H9 (cell line): ENCODE measurements around the gene TOP3B. TPM values are rescaled to one million over a fixed set of nuclear protein-coding genes. Genes with fewer than 3 reads are reported as not detected.

ENCODE experiments used
- DNase-seq: peaks from one replicate; pipeline ENCODE4 v3.0.0-alpha.2; 2017
- H2AFZ ChIP-seq: one replicate; pipeline ENCODE4 v1.6.1; 2013; ENCODE audit warnings: mild to moderate bottlenecking, low read length, control low read depth, moderate library complexity
- H2AK5ac ChIP-seq: 2 replicates; pipeline ENCODE4 v1.6.1; 2013; ENCODE audit warnings: low read length, control low read depth, mixed read lengths; ENCODE audit not compliant: insufficient read length
- H2BK120ac ChIP-seq: one replicate; pipeline ENCODE4 v1.6.1; 2013; ENCODE audit warnings: low read depth, mild to moderate bottlenecking, low read length, control low read depth, inconsistent platforms; ENCODE audit not compliant: poor library complexity, severe bottlenecking
- H2BK12ac ChIP-seq: 2 replicates; pipeline ENCODE4 v1.6.1; 2013; ENCODE audit warnings: low read length, control low read depth, mixed read lengths, low read depth; ENCODE audit not compliant: insufficient read length
- H2BK15ac ChIP-seq: 2 replicates; pipeline ENCODE4 v1.6.1; 2013; ENCODE audit warnings: low read depth, low read length, control low read depth
- H2BK20ac ChIP-seq: one replicate; pipeline ENCODE4 v1.6.1; 2013; ENCODE audit warnings: low read depth, mild to moderate bottlenecking, low read length, control low read depth, inconsistent platforms; ENCODE audit not compliant: poor library complexity, severe bottlenecking
- H2BK5ac ChIP-seq: 2 replicates; pipeline ENCODE4 v1.6.1; 2013; ENCODE audit warnings: low read length, control low read depth, mixed read lengths; ENCODE audit not compliant: insufficient read length
- H3K14ac ChIP-seq: 2 replicates; pipeline ENCODE4 v1.6.1; 2013; ENCODE audit warnings: low read length, control low read depth; ENCODE audit not compliant: insufficient read depth
- H3K18ac ChIP-seq: 2 replicates; pipeline ENCODE4 v1.6.1; 2013; ENCODE audit warnings: low read depth, mild to moderate bottlenecking, mixed read lengths, low read length, control low read depth; ENCODE audit not compliant: insufficient read length
- H3K23ac ChIP-seq: 2 replicates; pipeline ENCODE4 v1.6.1; 2013; ENCODE audit warnings: low read length, control low read depth, mixed read lengths, low read depth; ENCODE audit not compliant: insufficient read length
- H3K23me2 ChIP-seq: 2 replicates; pipeline ENCODE4 v1.6.1; 2013; ENCODE audit warnings: low read depth, mild to moderate bottlenecking, mixed read lengths, low read length, control low read depth; ENCODE audit not compliant: insufficient read length, poor library complexity, severe bottlenecking
- H3K27ac ChIP-seq: 2 replicates; pipeline ENCODE4 v1.5.1; 2013; ENCODE audit warnings: low read length, control low read depth, mixed read lengths, low read depth; ENCODE audit not compliant: insufficient read length
- H3K27me3 ChIP-seq: 2 replicates; pipeline ENCODE4 v1.6.1; 2013; ENCODE audit warnings: low read length, control low read depth, inconsistent platforms; ENCODE audit not compliant: insufficient read depth
- H3K4ac ChIP-seq: 2 replicates; pipeline ENCODE4 v1.6.1; 2013; ENCODE audit warnings: low read depth, mild to moderate bottlenecking, control low read depth, inconsistent platforms, low read length, moderate library complexity
- H3K4me1 ChIP-seq: 2 replicates; pipeline ENCODE4 v1.6.1; 2013; ENCODE audit warnings: low read length, control low read depth, inconsistent platforms; ENCODE audit not compliant: insufficient read depth
- H3K4me2 ChIP-seq: 2 replicates; pipeline ENCODE4 v1.6.1; 2013; ENCODE audit warnings: low read length, control low read depth, mixed read lengths; ENCODE audit not compliant: insufficient read length, insufficient read depth
- H3K56ac ChIP-seq: 2 replicates; pipeline ENCODE4 v1.6.1; 2013; ENCODE audit warnings: low read depth, mild to moderate bottlenecking, mixed read lengths, low read length, control low read depth; ENCODE audit not compliant: insufficient read length
- H3K79me1 ChIP-seq: 2 replicates; pipeline ENCODE4 v1.6.1; 2013; ENCODE audit warnings: low read depth, mild to moderate bottlenecking, moderate library complexity, low read length, control low read depth, inconsistent platforms; ENCODE audit not compliant: insufficient read depth, poor library complexity, severe bottlenecking
- H3K79me2 ChIP-seq: 2 replicates; pipeline ENCODE4 v1.6.1; 2013; ENCODE audit warnings: low read length, control low read depth, inconsistent platforms; ENCODE audit not compliant: insufficient read depth
- H3K9ac ChIP-seq: 2 replicates; pipeline ENCODE4 v1.6.1; 2013; ENCODE audit warnings: low read length, control low read depth, mixed read lengths; ENCODE audit not compliant: insufficient read length; ENCODE audit errors: extremely low read depth
- H3K9me3 ChIP-seq: one replicate; pipeline ENCODE4 v1.6.1; 2013; ENCODE audit warnings: low read depth, low read length, inconsistent platforms; ENCODE audit not compliant: control insufficient read depth
- H3T11ph ChIP-seq: one replicate; pipeline ENCODE4 v1.6.1; 2013; ENCODE audit warnings: mild to moderate bottlenecking, low read length, control low read depth, inconsistent platforms
- H4K20me1 ChIP-seq: one replicate; pipeline ENCODE4 v1.6.1; 2013; ENCODE audit not compliant: control insufficient read depth, insufficient read length, insufficient read depth
- H4K5ac ChIP-seq: 2 replicates; pipeline ENCODE4 v1.6.1; 2013; ENCODE audit warnings: low read depth, mild to moderate bottlenecking, mixed read lengths, low read length, control low read depth; ENCODE audit not compliant: insufficient read length
- H4K8ac ChIP-seq: replicated peaks from 2 replicates; pipeline ENCODE4 v1.6.1; 2013; ENCODE audit warnings: low read length, control low read depth, mixed read lengths, low read depth; ENCODE audit not compliant: insufficient read length
- H4K91ac ChIP-seq: 2 replicates; pipeline ENCODE4 v1.6.1; 2013; ENCODE audit warnings: low read depth, mild to moderate bottlenecking, moderate library complexity, mixed read lengths, low read length, control low read depth; ENCODE audit not compliant: insufficient read length
- H3K27ac Mint-ChIP-seq, 3 experiments: 2 replicates in 2 of 3; 3 replicates in 1 of 3; pipeline ENCODE4 v1.8.0; 2020 to 2021; ENCODE audit warnings: mixed read lengths in 3 of 3, mild to moderate bottlenecking in 1 of 3, moderate library complexity in 1 of 3
- H3K27me3 Mint-ChIP-seq: 2 replicates; pipeline ENCODE4 v1.8.0; 2021; ENCODE audit warnings: low read depth, mild to moderate bottlenecking, moderate library complexity, mixed read lengths
- H3K36me3 Mint-ChIP-seq, 3 experiments: 2 replicates in 2 of 3; 3 replicates in 1 of 3; pipeline ENCODE4 v1.8.0; 2020 to 2021; ENCODE audit warnings: low read depth in 3 of 3, mixed read lengths in 3 of 3; ENCODE audit not compliant: insufficient read depth in 1 of 3
- H3K4me1 Mint-ChIP-seq, 2 experiments: 2 replicates each; pipeline ENCODE4 v1.8.0; 2020; ENCODE audit warnings: mixed read lengths in 2 of 2
- H3K4me3 Mint-ChIP-seq, 2 experiments: 2 replicates in 1 of 2; 3 replicates in 1 of 2; pipeline ENCODE4 v1.8.0; 2020 to 2021; ENCODE audit warnings: mild to moderate bottlenecking in 2 of 2, mixed read lengths in 2 of 2, moderate library complexity in 1 of 2
- H3K9me3 Mint-ChIP-seq, 2 experiments: 2 replicates in 1 of 2; 3 replicates in 1 of 2; pipeline ENCODE4 v1.8.0; 2020; ENCODE audit warnings: mild to moderate bottlenecking in 2 of 2, mixed read lengths in 2 of 2, moderate library complexity in 1 of 2
- CTCF ChIP-seq: fragments of 200-600 bp; sonication (generic); conservative IDR thresholded peaks from 3 replicates; pipeline ENCODE4 v1.8.0; 2021; ENCODE audit warnings: antibody characterized with exemption, mild to moderate bottlenecking
- WGBS: extraction: QIAGEN DNeasy Blood & Tissue Kit; methylation state at CpG from one replicate; pipeline ENCODE4 v1.1.7; 2013; ENCODE audit warnings: missing lambda C conversion rate, low lambda C conversion rate, mixed read lengths; ENCODE audit not compliant: insufficient read length; ENCODE audit errors: extremely low coverage; 5-methylcytosine and 5-hydroxymethylcytosine counted together
- total RNA-seq: library from RNA; stranded (reverse); gene quantifications from 2 replicates; pipeline ENCODE4 v1.2.1, GENCODE V29; 2021

Gene TOP3B
- total RNA-seq, 1 experiment from 2014 or later: 55.2 TPM

GRCh38 chr22:21981874-21982273 lies 713 bp downstream of the TOP3B start:
- Mint-ChIP-seq H3K4me1 (peaks cover 4 to 11% of the 10 kb centered on the region in 2 experiments), H3K27me3 (peaks cover 26% of the 10 kb centered on the region), H3K36me3 (peaks cover 0 to 13% (median 10%) of the 10 kb centered on the region in 3 experiments; a peak in 5 of 7 replicates), H3K4me3 (peak overlapping the region; percentile 90 to 93), H3K27ac (peak overlapping the region in 1 of 3 experiments; percentile 90; a peak in 3 of 7 replicates), H3K9me3 (no peaks in the 10 kb centered on the region)
- Histone ChIP-seq H3K23me2 (peaks cover 9% of the 10 kb centered on the region), H2BK120ac (no peak overlapping the region), H3K56ac (no peak overlapping the region), H3K9ac (peak overlapping the region; percentile 92), H2AFZ (no peak overlapping the region), H2AK5ac (no peak overlapping the region), H3K23ac (no peak overlapping the region), H4K5ac (no peak overlapping the region), H2BK20ac (no peak overlapping the region), H4K8ac (no peak overlapping the region), H4K91ac (no peak overlapping the region), H3K18ac (no peak overlapping the region), H3K27me3 (peaks cover 6% of the 10 kb centered on the region; the same call in 1 of the 2 replicates), H3K79me1 (peaks cover 3% of the 10 kb centered on the region), H3K14ac (no peak overlapping the region), H2BK5ac (no peak overlapping the region), H3K27ac (no peak overlapping the region), H3K79me2 (no peaks in the 10 kb centered on the region; the same call in 1 of the 2 replicates), H3K4ac (no peak overlapping the region), H3T11ph (no peak overlapping the region), H3K4me2 (peak overlapping the region; percentile 94), H4K20me1 (no peaks in the 10 kb centered on the region), H3K4me1 (no peaks in the 10 kb centered on the region), H2BK15ac (no peak overlapping the region), H3K9me3 (no peaks in the 10 kb centered on the region), H2BK12ac (no peak overlapping the region)
- no CpG with 5 or more reads among the region's 2 CpGs for WGBS
- no peak for DNase-seq
- no peak for TF ChIP-seq CTCF
